Fibroblast of gingiva (primary cell): ENCODE results near the gene CTSA.
A peak's percentile ranks its signal among the peaks of the same experiment; 100 is the strongest.
"Not testable (repeated sequence)": the region's sequence is repeated elsewhere in the genome, so short reads cannot be mapped to it uniquely, and the experiment has no call there.

ENCODE experiments used
- DNase-seq: peaks from one replicate; pipeline ENCODE4 v3.0.0-alpha.2; 2011; ENCODE audit warnings: low read depth

The CTSA gene

GRCh38 chr20:45896641-45897161, 5.6 kb downstream of the CTSA start:
- DNase-seq, result no peak

GRCh38 chr20:45897289-45897688, 6.2 kb downstream of the CTSA start:
- no peak for DNase-seq

GRCh38 chr20:45897692-45898091, 6.6 kb downstream of the CTSA start:
- DNase-seq, result no peak

GRCh38 chr20:45898285-45898684, 7.2 kb downstream of the CTSA start:
- DNase-seq, result no peak

GRCh38 chr20:45899046-45899835, 8.1 kb downstream of the CTSA start:
- no peak for DNase-seq

GRCh38 chr20:45901332-45901731, 10.2 kb downstream of the CTSA start:
- DNase-seq, result not testable (repeated sequence)

- no peak for DNase-seq
These were observed 11.1 kb downstream of the CTSA start for GRCh38 chr20:45902199-45902701.

GRCh38 chr20:45904583-45905504, 13.7 kb downstream of the CTSA start:
- no peak for DNase-seq

GRCh38 chr20:45905505-45906079, 14.5 kb downstream of the CTSA start:
- peak; percentile 37 for DNase-seq

GRCh38 chr20:45907219-45907948, 16.2 kb downstream of the CTSA start:
- no peak for DNase-seq

- DNase-seq, result no peak
These were observed 16.9 kb downstream of the CTSA start for GRCh38 chr20:45908084-45908483.

GRCh38 chr20:45909336-45909808, 18.2 kb downstream of the CTSA start:
- DNase-seq, result no peak

GRCh38 chr20:45909817-45910669, 18.9 kb downstream of the CTSA start:
- no peak for DNase-seq

- peak; percentile 100 for DNase-seq
These were observed 19.7 kb downstream of the CTSA start for GRCh38 chr20:45910670-45911485.

- peak; percentile 45 for DNase-seq
These were observed 20.6 kb downstream of the CTSA start, which contains the start of gene PLTP for GRCh38 chr20:45911486-45912343. Gene PLTP (minus strand): TSS chr20:45912155. CDS start chr20:45911452, 703 bp downstream.

- no peak for DNase-seq
These were observed 21.2 kb downstream of the CTSA start for GRCh38 chr20:45912344-45912682.

GRCh38 chr20:45913116-45913515, 22.0 kb downstream of the CTSA start:
- no peak for DNase-seq

- DNase-seq, result peak; percentile 30
These were observed 26.6 kb downstream of the CTSA start for GRCh38 chr20:45917790-45918141.
